GM12878 (cell line): ENCODE measurements around the gene FGD3. TPM values are rescaled to one million over a fixed set of nuclear protein-coding genes. Genes with fewer than 3 reads are reported as not detected.

Experiments
- BACH1 ChIP-seq: fragments of 450-650 bp; IDR thresholded peaks from 2 replicates; pipeline ENCODE4 v1.6.1; 2017; ENCODE audit warnings: mild to moderate bottlenecking, borderline replicate concordance
- BMI1 ChIP-seq: fragments of 450-650 bp; IDR thresholded peaks from 2 replicates; pipeline ENCODE4 v1.6.1; 2016; ENCODE audit warnings: mild to moderate bottlenecking, moderate library complexity, borderline replicate concordance
- CBX5 ChIP-seq: sonication (generic); IDR thresholded peaks from 2 replicates; pipeline ENCODE4 v1.6.1; 2016; ENCODE audit warnings: low read depth, moderate library complexity, mild to moderate bottlenecking, inconsistent platforms
- E2F4 ChIP-seq: IDR thresholded peaks from 2 replicates; pipeline ENCODE4 v1.6.1; 2012; ENCODE audit warnings: low read depth, low read length, improper control_type of control experiment
- E4F1 ChIP-seq: fragments of 450-650 bp; IDR thresholded peaks from 2 replicates; pipeline ENCODE4 v1.6.1; 2018; ENCODE audit warnings: borderline replicate concordance, mild to moderate bottlenecking; ENCODE audit not compliant: partially characterized antibody
- EP300 ChIP-seq, 2 experiments: fragments of 150-350 bp in 1 of 2; IDR thresholded peaks; 2 replicates each; pipeline ENCODE4 v1.6.1; 2011 to 2012; ENCODE audit warnings: low read depth in 2 of 2, low read length in 2 of 2, borderline replicate concordance in 1 of 2, improper control_type of control experiment in 1 of 2, inconsistent platforms in 1 of 2; ENCODE audit not compliant: control insufficient read depth in 1 of 2
- ESRRA ChIP-seq: IDR thresholded peaks from 2 replicates; pipeline ENCODE4 v1.6.1; 2012; ENCODE audit warnings: mild to moderate bottlenecking, low read length, improper control_type of control experiment
- FOXK2 ChIP-seq: fragments of 450-650 bp; IDR thresholded peaks from 2 replicates; pipeline ENCODE4 v1.6.1; 2017; ENCODE audit warnings: mild to moderate bottlenecking, moderate library complexity
- GABPA ChIP-seq: IDR thresholded peaks from 2 replicates; pipeline ENCODE4 v1.6.1; 2014; ENCODE audit warnings: antibody characterized with exemption, low read depth, mild to moderate bottlenecking, inconsistent platforms
- MXI1 ChIP-seq: fragments of 150-350 bp; IDR thresholded peaks from 2 replicates; pipeline ENCODE4 v1.6.1; 2011; ENCODE audit warnings: low read depth, mild to moderate bottlenecking, inconsistent platforms, low read length, improper control_type of control experiment
- NFXL1 ChIP-seq: fragments of 450-650 bp; IDR thresholded peaks from 2 replicates; pipeline ENCODE4 v1.6.1; 2017; ENCODE audit warnings: antibody characterized with exemption, mild to moderate bottlenecking, borderline replicate concordance
- PAX5 ChIP-seq: IDR thresholded peaks from 2 replicates; pipeline ENCODE4 v1.6.1; 2011; ENCODE audit warnings: low read depth, low read length, borderline replicate concordance
- RELA ChIP-seq: fragments of 450-650 bp; IDR thresholded peaks from 2 replicates; pipeline ENCODE4 v1.8.0; 2014; ENCODE audit warnings: borderline replicate concordance; ENCODE audit not compliant: partially characterized antibody
- SKIL ChIP-seq: fragments of 450-650 bp; IDR thresholded peaks from 2 replicates; pipeline ENCODE4 v1.6.1; 2017; ENCODE audit warnings: mild to moderate bottlenecking, low read depth, inconsistent platforms; ENCODE audit not compliant: poor library complexity, severe bottlenecking
- SP1 ChIP-seq: IDR thresholded peaks from one replicate; pipeline ENCODE4 v1.6.1; 2011; ENCODE audit warnings: low read depth, low read length
- SRF ChIP-seq, 2 experiments: IDR thresholded peaks; 2 replicates each; pipeline ENCODE4 v1.6.1; 2011; ENCODE audit warnings: low read depth in 2 of 2, low read length in 2 of 2, mild to moderate bottlenecking in 1 of 2, moderate library complexity in 1 of 2
- TCF12 ChIP-seq: IDR thresholded peaks from 2 replicates; pipeline ENCODE4 v1.6.1; 2011; ENCODE audit warnings: low read depth, mild to moderate bottlenecking, low read length
- ZNF622 ChIP-seq: fragments of 450-650 bp; IDR thresholded peaks from 2 replicates; pipeline ENCODE4 v1.6.1; 2017; ENCODE audit warnings: mild to moderate bottlenecking, inconsistent platforms
- ZNF687 ChIP-seq: fragments of 450-650 bp; IDR thresholded peaks from 2 replicates; pipeline ENCODE4 v1.6.1; 2017; ENCODE audit warnings: mild to moderate bottlenecking, moderate library complexity
- ZSCAN29 ChIP-seq: fragments of 450-650 bp; IDR thresholded peaks from 2 replicates; pipeline ENCODE4 v1.6.1; 2017; ENCODE audit warnings: mild to moderate bottlenecking, moderate library complexity
- polyA plus RNA-seq, 11 experiments: library from polyadenylated mRNA; depleted of rRNA in 4 of 11; unstranded in 6 of 11; stranded (reverse) in 5 of 11; fragments of >200 nt; fragmentation: Nextera tagmentation in 4 of 11; fragmentation: Illumina TruSeq in 1 of 11; extraction: Ambion mirVana in 4 of 11; extraction: Trizol in 1 of 11; gene quantifications; 1 replicate in 1 of 11; 2 replicates in 10 of 11; pipeline versions ENCODE4 v1.2.1 to v1.2.3, GENCODE V29; 2011 to 2016; ENCODE audit warnings: inconsistent platforms in 2 of 11, missing spikeins in 2 of 11, low read depth in 1 of 11
- total RNA-seq, 4 experiments: library from RNA; depleted of rRNA in 3 of 4; stranded (reverse); fragments of >200 nt in 3 of 4; fragmentation: Illumina TruSeq in 1 of 4; extraction: Trizol in 1 of 4; gene quantifications; 2 replicates each; pipeline versions ENCODE4 v1.2.1 to v1.2.3, GENCODE V29; 2013 to 2021

Gene FGD3
- total and polyA plus RNA-seq, 10 of the 15 experiments (the other 5 are each of a cell fraction or from before 2014, with no cell fraction given): 0.26 to 18.1 (median 12.4) TPM

GRCh38 chr9:93064392-93065134 lies 117.2 kb downstream of the FGD3 start (continued):
- peak; percentile 96 for TF ChIP-seq TCF12
- no peak for TF ChIP-seq NFXL1
- TF ChIP-seq ZSCAN29: 0 out of 2 replicates have a peak, but pooled peaks have one; percentile 27
- peak; percentile 56; the same call in 1 of the 2 replicates for TF ChIP-seq MXI1
- TF ChIP-seq EP300 (IDR thresholded peaks at IDR 0.05; ENCODE audit: borderline replicate concordance in 1 of 2, control insufficient read depth in 1 of 2, low read depth in 2 of 2, low read length in 2 of 2): peak; percentile 87 to 88
- peak; percentile 74 for TF ChIP-seq PAX5
- TF ChIP-seq ZNF622: no peak
- no peak for TF ChIP-seq GABPA
- TF ChIP-seq SRF (IDR thresholded peaks at IDR 0.05; ENCODE audit: low read depth in 2 of 2, low read length in 2 of 2): peak; percentile 76 to 99
- no peak for TF ChIP-seq RELA
- peak; percentile 85 for TF ChIP-seq SP1
- TF ChIP-seq ZNF687: peak; percentile 98
- TF ChIP-seq ESRRA: peak; percentile 98
- TF ChIP-seq CBX5: no peak
- TF ChIP-seq E2F4: no peak
- TF ChIP-seq E4F1: no peak
- peak; percentile 64; the same call in 1 of the 2 replicates for TF ChIP-seq BMI1
- TF ChIP-seq FOXK2: peak; percentile 88
- peak; percentile 89 for TF ChIP-seq BACH1
- peak; percentile 96 for TF ChIP-seq SKIL
